OCI-LY7 (cell line): Measurements from ENCODE around the gene CNBP. TPM values are rescaled to one million over a fixed set of nuclear protein-coding genes. Genes with fewer than 3 reads are reported as not detected.
"Not testable (repeated sequence)": the region's sequence is repeated elsewhere in the genome, so short reads cannot be mapped to it uniquely, and the experiment has no call there.

Experiments used
- BruUV-seq: library from RNA; stranded (reverse); fragments of 400-500 nt; replicated peaks from 2 replicates; lab custom pipeline; 2021; lab: Mats Ljungman, UMichigan
- CTCF ChIA-PET: fragments of 300-600 bp; sonication (Branson Sonifier 250); formaldehyde crosslinking; loops from one replicate; lab custom pipeline; 2022; ENCODE audit warnings: antibody characterized with exemption; ENCODE audit not compliant: unreplicated experiment; lab: Charles Lee
- POLR2A ChIA-PET: fragments of 300-600 bp; sonication (Branson Sonifier 250); formaldehyde crosslinking; loops from one replicate; lab custom pipeline; 2022; ENCODE audit warnings: antibody characterized with exemption; lab: Charles Lee
- DNase-seq: peaks from one replicate; pipeline ENCODE4 v3.0.0-alpha.2; 2015; ENCODE audit warnings: low spot score
- H2AFZ ChIP-seq: fragments of 200-600 bp; sonication (generic), shearing (Covaris generic); 2 replicates; pipeline ENCODE4 v1.6.1; 2014; ENCODE audit warnings: mild to moderate bottlenecking, antibody characterized with exemption, low read length, moderate library complexity
- H3K27ac ChIP-seq: fragments of 200-600 bp; sonication (generic); 2 replicates; pipeline ENCODE4 v1.5.1; 2014; ENCODE audit warnings: mixed run types, low read depth, mild to moderate bottlenecking, moderate library complexity, low read length, inconsistent platforms; ENCODE audit not compliant: poor library complexity, severe bottlenecking
- H3K36me3 ChIP-seq: fragments of 200-600 bp; sonication (generic); 2 replicates; pipeline ENCODE4 v1.6.1; 2014; ENCODE audit warnings: mild to moderate bottlenecking, antibody characterized with exemption, low read length, moderate library complexity, mixed read lengths; ENCODE audit not compliant: insufficient read depth
- H3K4me1 ChIP-seq: fragments of 200-600 bp; sonication (generic); 2 replicates; pipeline ENCODE4 v1.5.1; 2014; ENCODE audit warnings: mild to moderate bottlenecking, low read length; ENCODE audit not compliant: insufficient read depth, poor library complexity, severe bottlenecking
- H3K4me2 ChIP-seq: fragments of 200-600 bp; sonication (generic); 2 replicates; pipeline ENCODE4 v1.6.1; 2014; ENCODE audit warnings: mild to moderate bottlenecking, low read length
- H3K4me3 ChIP-seq: fragments of 200-600 bp; sonication (generic); 2 replicates; pipeline ENCODE4 v1.5.1; 2014; ENCODE audit warnings: mild to moderate bottlenecking, low read depth, low read length; ENCODE audit not compliant: poor library complexity, severe bottlenecking
- H3K79me2 ChIP-seq: fragments of 200-600 bp; sonication (generic); 2 replicates; pipeline ENCODE4 v1.6.1; 2016; ENCODE audit warnings: low read depth, mild to moderate bottlenecking, low read length, moderate library complexity, mixed read lengths; ENCODE audit not compliant: insufficient read depth
- H3K9me2 ChIP-seq: fragments of 200-600 bp; sonication (generic); 2 replicates; pipeline ENCODE4 v1.6.1; 2016; ENCODE audit warnings: mild to moderate bottlenecking, low read length, mixed read lengths; ENCODE audit not compliant: insufficient read depth
- H3K9me3 ChIP-seq: fragments of 200-600 bp; sonication (generic); 2 replicates; pipeline ENCODE4 v1.6.1; 2014; ENCODE audit warnings: mild to moderate bottlenecking, mixed run types, low read length, mixed read lengths
- H4K20me1 ChIP-seq: fragments of 200-600 bp; sonication (generic); 2 replicates; pipeline ENCODE4 v1.6.1; 2014; ENCODE audit warnings: mild to moderate bottlenecking, antibody characterized with exemption, low read length, moderate library complexity, mixed read lengths; ENCODE audit not compliant: insufficient read depth
- EZH2phosphoT487 ChIP-seq: fragments of 200-600 bp; sonication (generic); IDR thresholded peaks from 2 replicates; pipeline ENCODE4 v1.6.1; 2018; ENCODE audit warnings: low read depth, borderline replicate concordance, mild to moderate bottlenecking, mixed run types, antibody characterized with exemption, low read length, moderate library complexity, mixed read lengths
- intact Hi-C: fragments of 100-400 bp; cut with micrococcal nuclease; formaldehyde crosslinking; loops from one replicate; pipeline ENCODE4 v1.10.0; 2022; ENCODE audit not compliant: unreplicated experiment
- total RNA-seq, 2 experiments: library from RNA; depleted of rRNA in 1 of 2; stranded (reverse); fragments of >200 nt in 1 of 2; shearing (Covaris generic) in 1 of 2; gene quantifications; 2 replicates each; pipeline ENCODE4 v1.2.3, GENCODE V29; 2014 to 2022
- TF ChIP-seq, protein P1 (sequence below): fragments of 200-600 bp; sonication (generic); conservative IDR thresholded peaks from 2 replicates; pipeline ENCODE4 v1.5.1; 2014; ENCODE audit warnings: mild to moderate bottlenecking, antibody characterized with exemption, low read length, moderate library complexity, mixed read lengths

CNBP gene
- total RNA-seq, 2 experiments from 2014 or later = 324 to 336 TPM

DNA sequence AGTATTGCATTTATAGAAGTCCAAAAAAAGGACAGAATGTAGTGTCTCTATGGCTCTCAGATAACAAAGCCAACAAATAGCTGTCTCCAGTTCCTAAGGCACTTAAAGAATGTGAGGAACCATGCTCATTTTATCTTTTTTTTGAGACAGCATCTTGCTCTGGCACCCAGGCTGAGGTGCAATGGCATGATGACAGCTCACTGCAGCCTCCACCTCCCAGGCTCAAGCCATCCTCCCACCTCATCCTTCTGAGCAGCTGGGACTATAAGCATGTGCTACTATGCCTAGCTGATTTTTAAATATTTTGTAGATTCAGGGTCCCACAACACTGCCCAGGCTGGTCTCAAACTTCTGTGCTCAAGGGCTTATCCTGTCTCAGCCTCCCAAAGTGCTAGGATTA lies 38.9 kb downstream of the CNBP start:
- H3K4me3 ChIP-seq = no peak overlapping the region
- H3K4me2 ChIP-seq = no peak overlapping the region
- ChIA-PET POLR2A (interaction anchor here (1.1 kb wide), 1 partner anchor 41 kb away, joined by 3 read pairs; no protein-coding TSS in a partner anchor), CTCF (no interaction called here)
- no peaks in the 10 kb centered on the region for H3K9me2 ChIP-seq
- H3K4me1 ChIP-seq = no peaks in the 10 kb centered on the region
- BruUV-seq = no TSS peak
- no peaks in the 10 kb centered on the region for H3K9me3 ChIP-seq
- intact Hi-C loops = no loop called here
- no peaks in the 10 kb centered on the region for H3K79me2 ChIP-seq
- no peak for DNase-seq
- no peak overlapping the region for H2AFZ ChIP-seq
- H3K36me3 ChIP-seq = peaks cover 69% of the 10 kb centered on the region
- H3K27ac ChIP-seq = no peak overlapping the region
- H4K20me1 ChIP-seq = no peaks in the 10 kb centered on the region
- TF ChIP-seq, protein P1, sequence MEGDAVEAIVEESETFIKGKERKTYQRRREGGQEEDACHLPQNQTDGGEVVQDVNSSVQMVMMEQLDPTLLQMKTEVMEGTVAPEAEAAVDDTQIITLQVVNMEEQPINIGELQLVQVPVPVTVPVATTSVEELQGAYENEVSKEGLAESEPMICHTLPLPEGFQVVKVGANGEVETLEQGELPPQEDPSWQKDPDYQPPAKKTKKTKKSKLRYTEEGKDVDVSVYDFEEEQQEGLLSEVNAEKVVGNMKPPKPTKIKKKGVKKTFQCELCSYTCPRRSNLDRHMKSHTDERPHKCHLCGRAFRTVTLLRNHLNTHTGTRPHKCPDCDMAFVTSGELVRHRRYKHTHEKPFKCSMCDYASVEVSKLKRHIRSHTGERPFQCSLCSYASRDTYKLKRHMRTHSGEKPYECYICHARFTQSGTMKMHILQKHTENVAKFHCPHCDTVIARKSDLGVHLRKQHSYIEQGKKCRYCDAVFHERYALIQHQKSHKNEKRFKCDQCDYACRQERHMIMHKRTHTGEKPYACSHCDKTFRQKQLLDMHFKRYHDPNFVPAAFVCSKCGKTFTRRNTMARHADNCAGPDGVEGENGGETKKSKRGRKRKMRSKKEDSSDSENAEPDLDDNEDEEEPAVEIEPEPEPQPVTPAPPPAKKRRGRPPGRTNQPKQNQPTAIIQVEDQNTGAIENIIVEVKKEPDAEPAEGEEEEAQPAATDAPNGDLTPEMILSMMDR = no peak
- TF ChIP-seq EZH2phosphoT487 = no peak

DNA sequence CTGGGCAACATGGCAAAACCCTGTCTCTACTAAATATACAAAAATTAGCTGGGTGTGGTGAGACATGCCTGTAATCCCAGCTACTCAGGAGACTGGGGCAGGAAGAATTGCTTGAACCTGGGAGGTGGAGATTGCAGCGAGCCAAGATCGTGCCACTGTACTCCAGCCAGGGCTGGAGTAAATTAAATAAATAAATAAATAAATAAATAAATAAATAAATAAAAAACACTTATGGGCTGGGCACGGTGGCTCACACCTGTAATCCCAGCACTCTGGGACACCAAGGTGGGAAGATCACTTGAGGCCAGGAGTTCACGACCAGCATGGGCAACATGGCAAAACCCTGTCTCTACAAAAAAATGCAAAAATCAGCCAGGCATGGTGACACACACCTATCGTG lies 42.7 kb downstream of the CNBP start:
- POLR2A ChIA-PET = interaction anchor here (0.6 kb wide), 1 partner anchor 40 kb away, joined by 3 read pairs; no protein-coding TSS in a partner anchor
- H3K9me2 ChIP-seq, DNase-seq, intact Hi-C loops, CTCF ChIA-PET, H3K79me2 ChIP-seq, H4K20me1 ChIP-seq, H3K27ac ChIP-seq, BruUV-seq, H2AFZ ChIP-seq, H3K4me1 ChIP-seq, H3K9me3 ChIP-seq, H3K4me3 ChIP-seq, H3K4me2 ChIP-seq: not testable (repeated sequence)
- H3K36me3 ChIP-seq = peaks cover 67% of the 10 kb centered on the region

DNA sequence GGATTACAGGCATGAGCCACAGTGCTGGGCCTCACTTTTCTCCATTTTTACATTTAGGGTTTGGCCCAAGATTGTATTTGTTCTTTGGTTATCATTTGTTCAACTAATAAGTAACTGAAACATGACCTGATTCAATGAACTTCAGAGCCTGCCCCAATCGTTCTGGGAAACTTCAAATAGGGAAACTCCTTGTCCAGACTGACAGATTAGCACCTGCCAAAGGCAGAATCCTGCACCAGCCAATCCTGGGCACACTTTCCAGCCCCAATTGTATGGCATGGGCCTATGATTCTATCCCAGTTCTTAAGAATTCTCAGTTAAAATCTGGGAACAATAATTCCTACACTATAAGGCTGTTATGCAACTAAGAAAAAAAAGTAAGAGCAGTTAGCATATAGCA lies 43.8 kb downstream of the CNBP start:
- intact Hi-C loops = no loop called here
- no peak overlapping the region for H3K4me2 ChIP-seq
- no TSS peak for BruUV-seq
- H3K36me3 ChIP-seq = peaks cover 60% of the 10 kb centered on the region
- no peaks in the 10 kb centered on the region for H3K79me2 ChIP-seq
- H3K9me3 ChIP-seq = no peaks in the 10 kb centered on the region
- no peak for DNase-seq
- POLR2A ChIA-PET = interaction anchor here (0.6 to 1.3 kb wide), 2 partner anchors 16 to 18 kb away, joined by 3 read pairs; partner anchors contain the start of gene RAB43
- no peaks in the 10 kb centered on the region for H4K20me1 ChIP-seq
- TF ChIP-seq EZH2phosphoT487 = no peak
- TF ChIP-seq, protein P1 = no peak
- CTCF ChIA-PET = no interaction called here
- H3K27ac ChIP-seq = no peak overlapping the region
- H3K9me2 ChIP-seq = no peaks in the 10 kb centered on the region
- H2AFZ ChIP-seq = no peak overlapping the region
- H3K4me1 ChIP-seq = no peaks in the 10 kb centered on the region
- H3K4me3 ChIP-seq = no peak overlapping the region

DNA sequence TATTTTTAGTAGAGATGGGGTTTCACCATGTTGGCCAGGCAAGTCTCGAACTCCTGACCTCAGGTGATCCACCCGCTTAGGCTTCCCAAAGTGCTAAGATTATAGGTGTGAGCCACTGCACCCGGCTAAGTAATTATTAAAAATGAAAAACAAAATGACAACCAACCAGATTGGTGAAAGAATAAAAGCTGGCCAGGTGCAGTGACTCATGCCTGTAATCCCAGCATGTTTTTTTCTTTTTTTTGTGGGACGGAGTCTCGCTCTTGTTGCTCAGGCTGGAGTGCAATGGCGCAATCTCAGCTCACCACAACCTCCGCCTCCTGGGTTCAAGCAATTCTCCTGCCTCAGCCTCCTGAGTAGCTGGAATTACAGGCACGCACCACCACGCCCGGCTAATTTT lies 47.4 kb downstream of the CNBP start:
- CTCF ChIA-PET = interaction anchor here (0.8 kb wide), 1 partner anchor 13 kb away, joined by 3 read pairs; no protein-coding TSS in a partner anchor
- BruUV-seq = not testable (repeated sequence)

More for the DNA sequence above, 47.4 kb downstream of the CNBP start:
- DNase-seq, H3K79me2 ChIP-seq, H3K9me3 ChIP-seq, H3K4me3 ChIP-seq, H3K4me1 ChIP-seq, H3K9me2 ChIP-seq, H2AFZ ChIP-seq, H4K20me1 ChIP-seq, H3K4me2 ChIP-seq, intact Hi-C loops, H3K27ac ChIP-seq: not testable (repeated sequence)
- H3K36me3 ChIP-seq = peaks cover 77% of the 10 kb centered on the region
- POLR2A ChIA-PET = interaction anchor here (0.7 to 1.3 kb wide), 5 partner anchors 11 to 639 kb away, joined by 3 to 7 read pairs (median 5); partner anchors contain the start of gene RAB43
